Endodermal cell (in vitro differentiated cells): ENCODE data around the gene CPTP. TPM values are rescaled to one million over a fixed set of nuclear protein-coding genes. Genes with fewer than 3 reads are reported as not detected.

Experiments
- DNase-seq: peaks from one replicate; pipeline ENCODE4 v3.0.0-alpha.2; 2017
- H3K27ac ChIP-seq: 2 replicates; pipeline ENCODE4 v1.5.1; 2013; ENCODE audit warnings: mild to moderate bottlenecking, low read depth, low read length, moderate library complexity
- H3K27me3 ChIP-seq: 2 replicates; pipeline ENCODE4 v1.6.1; 2013; ENCODE audit warnings: mild to moderate bottlenecking, low read length, moderate library complexity; ENCODE audit not compliant: insufficient read depth, control insufficient read depth, poor library complexity, severe bottlenecking
- H3K36me3 ChIP-seq: 2 replicates; pipeline ENCODE4 v1.7.0; 2013; ENCODE audit warnings: mild to moderate bottlenecking, low read length, moderate library complexity; ENCODE audit not compliant: control insufficient read depth, insufficient read depth
- H3K4me1 ChIP-seq: one replicate; pipeline ENCODE4 v1.7.0; 2013; ENCODE audit warnings: low read length; ENCODE audit not compliant: control insufficient read depth, insufficient read depth
- H3K4me3 ChIP-seq: 2 replicates; pipeline ENCODE4 v1.5.1; 2013; ENCODE audit warnings: mild to moderate bottlenecking, low read length, moderate library complexity
- H3K9ac ChIP-seq: 2 replicates; pipeline ENCODE4 v1.6.1; 2013; ENCODE audit warnings: mild to moderate bottlenecking, low read length, moderate library complexity; ENCODE audit not compliant: poor library complexity, severe bottlenecking; ENCODE audit errors: extremely low read depth
- H3K9me3 ChIP-seq: 2 replicates; pipeline ENCODE4 v1.6.1; 2013; ENCODE audit warnings: mild to moderate bottlenecking, low read length, moderate library complexity; ENCODE audit not compliant: control insufficient read depth
- H3K27ac Mint-ChIP-seq: 2 replicates; pipeline ENCODE4 v1.8.0; 2020; ENCODE audit warnings: mixed read lengths
- H3K27me3 Mint-ChIP-seq: 2 replicates; pipeline ENCODE4 v1.8.0; 2021; ENCODE audit warnings: mild to moderate bottlenecking, mixed read lengths; ENCODE audit not compliant: insufficient read depth
- H3K36me3 Mint-ChIP-seq: 2 replicates; pipeline ENCODE4 v1.8.0; 2020; ENCODE audit warnings: low read depth, mixed read lengths
- H3K4me1 Mint-ChIP-seq: 2 replicates; pipeline ENCODE4 v1.8.0; 2020; ENCODE audit warnings: mixed read lengths
- H3K4me3 Mint-ChIP-seq: 2 replicates; pipeline ENCODE4 v1.8.0; 2020; ENCODE audit warnings: mild to moderate bottlenecking, moderate library complexity, mixed read lengths
- H3K9me3 Mint-ChIP-seq: 2 replicates; pipeline ENCODE4 v1.8.0; 2020; ENCODE audit warnings: mild to moderate bottlenecking, mixed read lengths
- WGBS, 2 experiments: methylation state at CpG; one replicate each; pipeline versions ENCODE4 v1.1.5 to v1.1.7; 2013; ENCODE audit warnings: missing lambda C conversion rate in 2 of 2, mixed read lengths in 1 of 2; ENCODE audit not compliant: insufficient coverage in 1 of 2, insufficient read length in 1 of 2; 5-methylcytosine and 5-hydroxymethylcytosine counted together
- total RNA-seq, 2 donors: library from RNA; stranded (reverse); fragmentation: NEBNext Ultra II Directional in 1 of 2; extraction: Animal tissue kit (Norgen Biotek cat#: 25700) in 1 of 2; gene quantifications; 2 replicates in 1 of 2; 3 replicates in 1 of 2; pipeline ENCODE4 v1.2.1, GENCODE V29; 2021
- TF ChIP-seq, protein P1 (sequence below): fragments of 200-600 bp; sonication (generic); conservative IDR thresholded peaks from 2 replicates; pipeline ENCODE4 v1.5.0; 2021; ENCODE audit warnings: antibody characterized with exemption, mild to moderate bottlenecking

Gene CPTP
- total RNA-seq, 2 donors from 2014 or later, result 12.0 to 13.6 TPM

DNA sequence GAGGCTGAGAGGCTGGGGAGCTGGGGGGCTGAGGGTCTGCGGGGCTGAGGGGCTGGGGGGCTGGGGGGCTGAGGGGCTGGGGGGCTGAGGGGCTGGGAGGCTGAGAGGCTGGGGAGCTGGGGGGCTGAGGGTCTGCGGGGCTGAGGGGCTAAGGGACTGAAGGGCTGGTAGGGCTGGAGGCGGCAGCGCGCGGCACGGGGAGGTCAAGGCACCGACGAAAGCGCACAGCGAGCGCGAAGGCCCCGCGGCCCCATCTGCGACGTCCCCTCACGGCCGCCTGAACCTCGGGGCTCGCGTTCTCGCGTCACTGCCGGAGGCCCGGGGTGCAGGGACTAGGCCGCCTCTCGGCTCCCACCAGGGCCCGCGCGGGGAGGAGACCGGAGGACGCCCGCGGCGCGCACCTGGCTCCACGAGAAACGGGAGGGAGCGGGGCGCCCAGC lies 498 bp upstream of the CPTP start:
- TF ChIP-seq, protein P1, sequence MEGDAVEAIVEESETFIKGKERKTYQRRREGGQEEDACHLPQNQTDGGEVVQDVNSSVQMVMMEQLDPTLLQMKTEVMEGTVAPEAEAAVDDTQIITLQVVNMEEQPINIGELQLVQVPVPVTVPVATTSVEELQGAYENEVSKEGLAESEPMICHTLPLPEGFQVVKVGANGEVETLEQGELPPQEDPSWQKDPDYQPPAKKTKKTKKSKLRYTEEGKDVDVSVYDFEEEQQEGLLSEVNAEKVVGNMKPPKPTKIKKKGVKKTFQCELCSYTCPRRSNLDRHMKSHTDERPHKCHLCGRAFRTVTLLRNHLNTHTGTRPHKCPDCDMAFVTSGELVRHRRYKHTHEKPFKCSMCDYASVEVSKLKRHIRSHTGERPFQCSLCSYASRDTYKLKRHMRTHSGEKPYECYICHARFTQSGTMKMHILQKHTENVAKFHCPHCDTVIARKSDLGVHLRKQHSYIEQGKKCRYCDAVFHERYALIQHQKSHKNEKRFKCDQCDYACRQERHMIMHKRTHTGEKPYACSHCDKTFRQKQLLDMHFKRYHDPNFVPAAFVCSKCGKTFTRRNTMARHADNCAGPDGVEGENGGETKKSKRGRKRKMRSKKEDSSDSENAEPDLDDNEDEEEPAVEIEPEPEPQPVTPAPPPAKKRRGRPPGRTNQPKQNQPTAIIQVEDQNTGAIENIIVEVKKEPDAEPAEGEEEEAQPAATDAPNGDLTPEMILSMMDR, result no peak
- H3K4me1 Mint-ChIP-seq, result peaks cover 5% of the 10 kb centered on the region
- H3K4me3 Mint-ChIP-seq, result peak overlapping the region; percentile 59
- H3K9me3 Mint-ChIP-seq, result no peaks in the 10 kb centered on the region
- peak overlapping the region; percentile 51 for H3K9ac ChIP-seq
- DNase-seq, result no peak
- 0% methylated on average over 5 to 40 of the region's 41 CpGs for WGBS, 2 experiments
- H3K27ac ChIP-seq, result peak overlapping the region; percentile 24
- H3K27ac Mint-ChIP-seq, result no peak overlapping the region
- H3K36me3 ChIP-seq, result peaks cover 6% of the 10 kb centered on the region
- H3K4me3 ChIP-seq, result peak overlapping the region; percentile 78
- no peaks in the 10 kb centered on the region for H3K27me3 Mint-ChIP-seq
- H3K4me1 ChIP-seq, result no peaks in the 10 kb centered on the region
- H3K36me3 Mint-ChIP-seq, result peaks cover 9% of the 10 kb centered on the region
- no peaks in the 10 kb centered on the region for H3K27me3 ChIP-seq
- no peaks in the 10 kb centered on the region for H3K9me3 ChIP-seq

GRCh38 chr1:1325288-1326074 lies 879 bp downstream of the CPTP start:
- WGBS, 2 experiments, result 82 to 89% methylated on average over 15 to 16 of the region's 16 CpGs
- peak overlapping the region; percentile 47 for H3K9ac ChIP-seq
- peaks cover 2% of the 10 kb centered on the region for H3K36me3 Mint-ChIP-seq
- no peaks in the 10 kb centered on the region for H3K27me3 ChIP-seq
- H3K4me3 ChIP-seq, result peak overlapping the region; percentile 86
- H3K27ac Mint-ChIP-seq, result no peak overlapping the region
- H3K9me3 ChIP-seq, result no peaks in the 10 kb centered on the region
- no peaks in the 10 kb centered on the region for H3K27me3 Mint-ChIP-seq
- H3K36me3 ChIP-seq, result no peaks in the 10 kb centered on the region
- H3K4me1 ChIP-seq, result no peaks in the 10 kb centered on the region
- TF ChIP-seq, protein P1, result no peak
- H3K27ac ChIP-seq, result no peak overlapping the region
- H3K4me1 Mint-ChIP-seq, result peaks cover 5% of the 10 kb centered on the region
- H3K9me3 Mint-ChIP-seq, result no peaks in the 10 kb centered on the region
- peak overlapping the region; percentile 59 for H3K4me3 Mint-ChIP-seq
- no peak for DNase-seq

DNA sequence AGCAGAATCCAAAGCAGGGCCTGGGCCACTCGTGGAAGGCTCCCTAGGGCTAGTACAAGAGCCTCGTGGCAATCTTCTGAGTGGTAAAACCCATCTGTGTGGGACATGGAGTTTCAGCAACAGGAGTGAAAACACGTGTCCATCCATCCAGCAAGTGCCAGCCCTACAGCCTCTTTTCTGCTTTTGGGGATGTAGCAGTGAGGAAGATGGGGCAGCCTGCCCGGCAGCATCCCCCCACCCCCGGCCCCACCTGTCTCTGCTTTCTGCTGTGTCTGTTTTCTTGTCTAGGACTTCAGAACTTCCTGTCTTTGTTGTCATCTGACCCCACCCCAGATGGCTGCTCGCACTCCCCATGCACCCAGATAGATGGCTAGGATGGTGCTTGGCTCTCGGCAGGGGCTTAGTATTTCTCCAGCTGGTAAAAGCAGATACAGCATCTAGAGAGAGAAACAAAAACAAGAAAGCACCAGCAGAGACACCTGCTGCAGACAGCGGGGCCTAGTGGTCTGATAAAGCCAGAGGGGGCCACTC lies 1.5 kb downstream of the CPTP start:
- H3K4me1 Mint-ChIP-seq, result peaks cover 5% of the 10 kb centered on the region

More for the DNA sequence above, 1.5 kb downstream of the CPTP start:
- H3K36me3 Mint-ChIP-seq, result peaks cover 2% of the 10 kb centered on the region
- H3K36me3 ChIP-seq, result no peaks in the 10 kb centered on the region
- no peaks in the 10 kb centered on the region for H3K9me3 Mint-ChIP-seq
- peak overlapping the region; percentile 59 for H3K4me3 Mint-ChIP-seq
- DNase-seq, result no peak
- no peaks in the 10 kb centered on the region for H3K9me3 ChIP-seq
- peak overlapping the region; percentile 86 for H3K4me3 ChIP-seq
- 91 to 92% methylated on average over 6 to 8 of the region's 8 CpGs for WGBS, 2 experiments
- no peaks in the 10 kb centered on the region for H3K27me3 Mint-ChIP-seq
- H3K27me3 ChIP-seq, result no peaks in the 10 kb centered on the region
- TF ChIP-seq, protein P1, result no peak
- no peak overlapping the region for H3K9ac ChIP-seq
- H3K27ac ChIP-seq, result no peak overlapping the region
- H3K27ac Mint-ChIP-seq, result no peak overlapping the region
- no peaks in the 10 kb centered on the region for H3K4me1 ChIP-seq
